GM12878 (cell line): Measurements from ENCODE around the gene TRPM3.

Source experiments
- CBFB ChIP-seq: IDR thresholded peaks from 2 replicates; pipeline ENCODE4 v1.6.1; 2016; ENCODE audit warnings: antibody characterized with exemption, low read depth
- CEBPB ChIP-seq, 2 experiments: fragments of 150-350 bp in 1 of 2; IDR thresholded peaks; 2 replicates each; pipeline ENCODE4 v1.6.1; 2012 to 2014; ENCODE audit warnings: low read depth in 2 of 2, low read length in 2 of 2, borderline replicate concordance in 1 of 2, inconsistent platforms in 1 of 2
- CREM ChIP-seq: IDR thresholded peaks from 2 replicates; pipeline ENCODE4 v1.6.1; 2014; ENCODE audit warnings: antibody characterized with exemption, low read depth
- EP300 ChIP-seq, 2 experiments: fragments of 150-350 bp in 1 of 2; IDR thresholded peaks; 2 replicates each; pipeline ENCODE4 v1.6.1; 2011 to 2012; ENCODE audit warnings: low read depth in 2 of 2, low read length in 2 of 2, borderline replicate concordance in 1 of 2, improper control_type of control experiment in 1 of 2, inconsistent platforms in 1 of 2; ENCODE audit not compliant: control insufficient read depth in 1 of 2
- GABPA ChIP-seq: IDR thresholded peaks from 2 replicates; pipeline ENCODE4 v1.6.1; 2014; ENCODE audit warnings: antibody characterized with exemption, low read depth, mild to moderate bottlenecking, inconsistent platforms
- HDAC2 ChIP-seq: fragments of 200-600 bp; sonication (generic); IDR thresholded peaks from 2 replicates; pipeline ENCODE4 v1.6.1; 2017
- MEF2A ChIP-seq: IDR thresholded peaks from 2 replicates; pipeline ENCODE4 v1.6.1; 2011; ENCODE audit warnings: low read depth, mild to moderate bottlenecking, low read length, moderate library complexity; ENCODE audit not compliant: insufficient read depth
- NRF1 ChIP-seq: conservative IDR thresholded peaks from 2 replicates; pipeline ENCODE4 v1.6.1; 2011; ENCODE audit warnings: mild to moderate bottlenecking, low read depth, low read length, improper control_type of control experiment
- POLR2A ChIP-seq: IDR thresholded peaks from 2 replicates; pipeline ENCODE4 v1.6.1; 2011; ENCODE audit warnings: low read depth, mild to moderate bottlenecking, low read length
- SRF ChIP-seq, 2 experiments: IDR thresholded peaks; 2 replicates each; pipeline ENCODE4 v1.6.1; 2011; ENCODE audit warnings: low read depth in 2 of 2, low read length in 2 of 2, mild to moderate bottlenecking in 1 of 2, moderate library complexity in 1 of 2
- TF ChIP-seq, protein P1 (sequence below), 3 experiments: IDR thresholded peaks in 2 of 3; conservative IDR thresholded peaks in 1 of 3; 2 replicates each; pipeline ENCODE4 v1.5.1; 2011; ENCODE audit warnings: low read depth in 3 of 3, low read length in 3 of 3, mild to moderate bottlenecking in 3 of 3, control low read depth in 2 of 3, moderate library complexity in 2 of 3, inconsistent platforms in 1 of 3, mixed read lengths in 1 of 3; ENCODE audit not compliant: control insufficient read depth in 2 of 3, insufficient read depth in 1 of 3; ENCODE audit errors: extremely low read depth in 1 of 3
- TF ChIP-seq, protein P2 (sequence below): IDR thresholded peaks from 2 replicates; pipeline ENCODE4 v1.6.1; 2011; ENCODE audit warnings: borderline replicate concordance, low read depth, mild to moderate bottlenecking, moderate library complexity, mixed read lengths, low read length; ENCODE audit not compliant: insufficient read depth; ENCODE audit errors: extremely low read length
- TF ChIP-seq, protein P3 (sequence below): fragments of 450-650 bp; IDR thresholded peaks from 2 replicates; pipeline ENCODE4 v1.6.1; 2017; ENCODE audit warnings: mild to moderate bottlenecking, moderate library complexity

DNA sequence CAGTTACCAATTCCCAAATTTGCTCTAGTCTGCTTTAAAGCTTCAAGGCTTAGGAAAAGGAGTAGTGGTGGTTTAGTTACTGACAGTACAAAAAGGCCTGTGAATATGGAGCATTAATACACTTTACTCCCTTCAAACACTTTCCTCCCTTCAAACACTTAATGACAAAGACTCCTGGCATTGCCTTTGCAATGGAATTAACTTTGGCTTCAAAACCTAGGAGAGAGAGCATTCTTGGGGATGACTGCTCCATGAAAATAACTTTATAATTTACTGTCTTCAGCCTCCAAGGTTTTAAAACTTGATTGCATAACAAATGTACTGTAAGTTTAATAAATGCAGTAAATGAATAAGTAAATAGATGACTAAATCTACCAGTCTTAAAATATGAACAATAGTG is 185.6 kb downstream of the TRPM3 start:
- TF ChIP-seq HDAC2 (no peak), CEBPB (IDR thresholded peaks at IDR 0.05; ENCODE audit: borderline replicate concordance in 1 of 2, low read depth in 2 of 2, low read length in 2 of 2) (no peak), POLR2A (no peak), NRF1 (no peak), GABPA (no peak), SRF (IDR thresholded peaks at IDR 0.05; ENCODE audit: low read depth in 2 of 2, low read length in 2 of 2) (no peak), EP300 (IDR thresholded peaks at IDR 0.05; ENCODE audit: borderline replicate concordance in 1 of 2, control insufficient read depth in 1 of 2, low read depth in 2 of 2, low read length in 2 of 2) (no peak), CREM (no peak), MEF2A (no peak), CBFB (no peak)
- TF ChIP-seq, protein P1, sequence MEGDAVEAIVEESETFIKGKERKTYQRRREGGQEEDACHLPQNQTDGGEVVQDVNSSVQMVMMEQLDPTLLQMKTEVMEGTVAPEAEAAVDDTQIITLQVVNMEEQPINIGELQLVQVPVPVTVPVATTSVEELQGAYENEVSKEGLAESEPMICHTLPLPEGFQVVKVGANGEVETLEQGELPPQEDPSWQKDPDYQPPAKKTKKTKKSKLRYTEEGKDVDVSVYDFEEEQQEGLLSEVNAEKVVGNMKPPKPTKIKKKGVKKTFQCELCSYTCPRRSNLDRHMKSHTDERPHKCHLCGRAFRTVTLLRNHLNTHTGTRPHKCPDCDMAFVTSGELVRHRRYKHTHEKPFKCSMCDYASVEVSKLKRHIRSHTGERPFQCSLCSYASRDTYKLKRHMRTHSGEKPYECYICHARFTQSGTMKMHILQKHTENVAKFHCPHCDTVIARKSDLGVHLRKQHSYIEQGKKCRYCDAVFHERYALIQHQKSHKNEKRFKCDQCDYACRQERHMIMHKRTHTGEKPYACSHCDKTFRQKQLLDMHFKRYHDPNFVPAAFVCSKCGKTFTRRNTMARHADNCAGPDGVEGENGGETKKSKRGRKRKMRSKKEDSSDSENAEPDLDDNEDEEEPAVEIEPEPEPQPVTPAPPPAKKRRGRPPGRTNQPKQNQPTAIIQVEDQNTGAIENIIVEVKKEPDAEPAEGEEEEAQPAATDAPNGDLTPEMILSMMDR (IDR thresholded peaks at IDR 0.05 in 2 of 3, conservative IDR thresholded peaks at IDR 0.05 in 1 of 3; ENCODE audit: control insufficient read depth in 2 of 3, extremely low read depth in 1 of 3, insufficient read depth in 1 of 3, low read depth in 3 of 3, low read length in 3 of 3), result no peak
- TF ChIP-seq, protein P2, sequence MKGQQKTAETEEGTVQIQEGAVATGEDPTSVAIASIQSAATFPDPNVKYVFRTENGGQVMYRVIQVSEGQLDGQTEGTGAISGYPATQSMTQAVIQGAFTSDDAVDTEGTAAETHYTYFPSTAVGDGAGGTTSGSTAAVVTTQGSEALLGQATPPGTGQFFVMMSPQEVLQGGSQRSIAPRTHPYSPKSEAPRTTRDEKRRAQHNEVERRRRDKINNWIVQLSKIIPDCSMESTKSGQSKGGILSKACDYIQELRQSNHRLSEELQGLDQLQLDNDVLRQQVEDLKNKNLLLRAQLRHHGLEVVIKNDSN, result no peak
- TF ChIP-seq, protein P3, sequence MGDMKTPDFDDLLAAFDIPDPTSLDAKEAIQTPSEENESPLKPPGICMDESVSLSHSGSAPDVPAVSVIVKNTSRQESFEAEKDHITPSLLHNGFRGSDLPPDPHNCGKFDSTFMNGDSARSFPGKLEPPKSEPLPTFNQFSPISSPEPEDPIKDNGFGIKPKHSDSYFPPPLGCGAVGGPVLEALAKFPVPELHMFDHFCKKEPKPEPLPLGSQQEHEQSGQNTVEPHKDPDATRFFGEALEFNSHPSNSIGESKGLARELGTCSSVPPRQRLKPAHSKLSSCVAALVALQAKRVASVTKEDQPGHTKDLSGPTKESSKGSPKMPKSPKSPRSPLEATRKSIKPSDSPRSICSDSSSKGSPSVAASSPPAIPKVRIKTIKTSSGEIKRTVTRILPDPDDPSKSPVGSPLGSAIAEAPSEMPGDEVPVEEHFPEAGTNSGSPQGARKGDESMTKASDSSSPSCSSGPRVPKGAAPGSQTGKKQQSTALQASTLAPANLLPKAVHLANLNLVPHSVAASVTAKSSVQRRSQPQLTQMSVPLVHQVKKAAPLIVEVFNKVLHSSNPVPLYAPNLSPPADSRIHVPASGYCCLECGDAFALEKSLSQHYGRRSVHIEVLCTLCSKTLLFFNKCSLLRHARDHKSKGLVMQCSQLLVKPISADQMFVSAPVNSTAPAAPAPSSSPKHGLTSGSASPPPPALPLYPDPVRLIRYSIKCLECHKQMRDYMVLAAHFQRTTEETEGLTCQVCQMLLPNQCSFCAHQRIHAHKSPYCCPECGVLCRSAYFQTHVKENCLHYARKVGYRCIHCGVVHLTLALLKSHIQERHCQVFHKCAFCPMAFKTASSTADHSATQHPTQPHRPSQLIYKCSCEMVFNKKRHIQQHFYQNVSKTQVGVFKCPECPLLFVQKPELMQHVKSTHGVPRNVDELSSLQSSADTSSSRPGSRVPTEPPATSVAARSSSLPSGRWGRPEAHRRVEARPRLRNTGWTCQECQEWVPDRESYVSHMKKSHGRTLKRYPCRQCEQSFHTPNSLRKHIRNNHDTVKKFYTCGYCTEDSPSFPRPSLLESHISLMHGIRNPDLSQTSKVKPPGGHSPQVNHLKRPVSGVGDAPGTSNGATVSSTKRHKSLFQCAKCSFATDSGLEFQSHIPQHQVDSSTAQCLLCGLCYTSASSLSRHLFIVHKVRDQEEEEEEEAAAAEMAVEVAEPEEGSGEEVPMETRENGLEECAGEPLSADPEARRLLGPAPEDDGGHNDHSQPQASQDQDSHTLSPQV, result no peak
